Endothelial cell (in vitro differentiated cells): ENCODE results near the gene NHERF1. TPM values are rescaled to one million over a fixed set of nuclear protein-coding genes. Genes with fewer than 3 reads are reported as not detected.

ENCODE experiments used
- DNase-seq: peaks from one replicate; pipeline ENCODE4 v3.0.0; 2021; ENCODE audit warnings: low spot score
- H3K27ac Mint-ChIP-seq: one replicate; pipeline ENCODE4 v1.8.0; 2021; ENCODE audit warnings: mixed read lengths, inconsistent platforms; ENCODE audit not compliant: unreplicated experiment
- H3K27me3 Mint-ChIP-seq: one replicate; pipeline ENCODE4 v1.8.0; 2021; ENCODE audit warnings: mild to moderate bottlenecking, moderate library complexity, mixed read lengths, inconsistent platforms; ENCODE audit not compliant: unreplicated experiment
- H3K36me3 Mint-ChIP-seq: one replicate; pipeline ENCODE4 v1.8.0; 2021; ENCODE audit warnings: mild to moderate bottlenecking, low read depth, mixed read lengths, inconsistent platforms; ENCODE audit not compliant: unreplicated experiment
- H3K4me1 Mint-ChIP-seq: one replicate; pipeline ENCODE4 v1.8.0; 2021; ENCODE audit warnings: mild to moderate bottlenecking, mixed read lengths, inconsistent platforms; ENCODE audit not compliant: unreplicated experiment
- H3K4me3 Mint-ChIP-seq: one replicate; pipeline ENCODE4 v1.8.0; 2021; ENCODE audit warnings: mild to moderate bottlenecking, mixed read lengths, inconsistent platforms; ENCODE audit not compliant: unreplicated experiment
- H3K9me3 Mint-ChIP-seq: one replicate; pipeline ENCODE4 v1.8.0; 2021; ENCODE audit warnings: mixed read lengths, inconsistent platforms; ENCODE audit not compliant: unreplicated experiment
- CTCF ChIP-seq: fragments of 200-600 bp; sonication (generic); IDR thresholded peaks from one replicate; pipeline ENCODE4 v1.5.0; 2021; ENCODE audit warnings: antibody characterized with exemption; ENCODE audit not compliant: unreplicated experiment
- total RNA-seq: library from RNA; stranded (reverse); fragmentation: NEBNext Ultra II Directional; extraction: Animal tissue kit (Norgen Biotek cat#: 25700); gene quantifications from one replicate; pipeline ENCODE4 v1.2.1, GENCODE V29; 2021; ENCODE audit not compliant: unreplicated experiment

NHERF1 gene
- total RNA-seq, 1 donor from 2014 or later, result 30.5 TPM

GRCh38 chr17:74769266-74769855 lies 20.9 kb downstream of the NHERF1 start:
- H3K27me3 Mint-ChIP-seq, result peaks cover 11% of the 10 kb centered on the region
- DNase-seq, result no peak
- H3K27ac Mint-ChIP-seq, result no peak overlapping the region
- no peak for TF ChIP-seq CTCF
- H3K9me3 Mint-ChIP-seq, result no peaks in the 10 kb centered on the region
- peaks cover 20% of the 10 kb centered on the region for H3K36me3 Mint-ChIP-seq
- no peak overlapping the region for H3K4me3 Mint-ChIP-seq
- H3K4me1 Mint-ChIP-seq, result peaks cover 6% of the 10 kb centered on the region

GRCh38 chr17:74769856-74770497 lies 21.5 kb downstream of the NHERF1 start:
- no peak for DNase-seq
- H3K27ac Mint-ChIP-seq, result no peak overlapping the region
- H3K4me1 Mint-ChIP-seq, result peaks cover 6% of the 10 kb centered on the region
- peaks cover 20% of the 10 kb centered on the region for H3K36me3 Mint-ChIP-seq
- peaks cover 11% of the 10 kb centered on the region for H3K27me3 Mint-ChIP-seq
- H3K4me3 Mint-ChIP-seq, result no peak overlapping the region
- TF ChIP-seq CTCF, result no peak
- H3K9me3 Mint-ChIP-seq, result no peaks in the 10 kb centered on the region

GRCh38 chr17:74770498-74771318 lies 22.3 kb downstream of the NHERF1 start:
- peak; percentile 54 for TF ChIP-seq CTCF
- peaks cover 12% of the 10 kb centered on the region for H3K4me1 Mint-ChIP-seq
- peak; percentile 63 for DNase-seq
- H3K9me3 Mint-ChIP-seq, result no peaks in the 10 kb centered on the region
- H3K27me3 Mint-ChIP-seq, result peaks cover 11% of the 10 kb centered on the region
- H3K36me3 Mint-ChIP-seq, result peaks cover 22% of the 10 kb centered on the region
- no peak overlapping the region for H3K27ac Mint-ChIP-seq
- H3K4me3 Mint-ChIP-seq, result no peak overlapping the region

- no peak for DNase-seq
- Mint-ChIP-seq H3K9me3 (no peaks in the 10 kb centered on the region), H3K27me3 (peaks cover 14% of the 10 kb centered on the region), H3K4me3 (no peak overlapping the region), H3K4me1 (peaks cover 16% of the 10 kb centered on the region), H3K36me3 (peaks cover 24% of the 10 kb centered on the region), H3K27ac (no peak overlapping the region)
- no peak for TF ChIP-seq CTCF
These were observed 23.0 kb downstream of the NHERF1 start for GRCh38 chr17:74771319-74771914.
